ENCODE results near the gene MAP3K4.
"Not testable (repeated sequence)": the region's sequence is repeated elsewhere in the genome, so short reads cannot be mapped to it uniquely, and the experiment has no call there.

The MAP3K4 gene

DNA sequence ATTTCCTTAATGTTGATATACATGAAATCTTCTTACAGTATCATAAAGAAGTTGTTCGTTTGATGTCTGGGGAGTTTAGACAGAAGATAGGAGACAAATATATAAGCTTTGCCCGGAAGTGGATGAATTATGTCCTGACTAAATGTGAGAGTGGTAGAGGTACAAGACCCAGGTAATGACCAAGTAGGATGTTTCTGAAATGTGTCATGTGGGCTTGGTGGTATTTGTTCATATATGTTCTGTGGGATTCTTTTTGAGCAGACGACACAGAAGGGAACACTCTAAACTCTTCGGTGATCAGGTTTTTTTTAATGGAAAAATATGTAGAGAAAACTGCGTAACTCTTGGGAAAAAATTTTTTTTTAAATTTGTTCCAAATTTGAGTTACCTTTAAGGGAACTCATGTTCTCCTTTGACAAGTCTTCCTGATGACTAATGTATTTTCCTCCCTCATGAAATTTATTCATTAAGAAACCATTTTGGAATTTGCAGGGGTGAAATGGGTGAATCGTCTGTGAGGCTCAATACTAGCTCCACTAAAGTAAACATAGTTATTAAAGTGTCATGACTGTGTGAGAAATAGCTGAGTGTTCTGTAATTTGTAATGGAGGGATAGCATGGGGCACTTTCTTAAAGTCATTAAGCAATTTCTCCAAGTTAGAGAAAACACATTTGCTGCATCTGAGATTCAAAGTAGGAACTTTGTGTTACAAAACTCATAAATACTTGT is 100.6 kb downstream of the MAP3K4 start:
- no peak for DNase-seq

DNA sequence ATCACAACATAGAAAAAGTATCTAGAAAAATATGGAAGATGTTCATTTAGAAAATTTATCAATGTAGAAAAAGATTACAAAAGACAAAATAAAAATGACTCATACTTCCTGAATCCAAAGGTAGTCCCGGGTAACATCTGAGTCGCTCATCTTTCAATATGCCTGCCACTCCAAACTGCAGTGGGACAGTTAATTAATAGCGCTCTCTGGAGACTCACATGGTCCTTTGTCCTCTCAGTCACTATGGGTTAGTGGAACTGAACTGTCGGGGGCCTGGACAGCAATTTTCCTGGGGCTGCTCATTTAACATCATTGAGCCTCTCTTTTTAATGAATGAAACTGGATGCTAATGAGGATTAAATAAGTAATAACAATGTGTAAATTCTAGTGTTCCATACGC is 103.4 kb downstream of the MAP3K4 start:
- no peak for DNase-seq

DNA sequence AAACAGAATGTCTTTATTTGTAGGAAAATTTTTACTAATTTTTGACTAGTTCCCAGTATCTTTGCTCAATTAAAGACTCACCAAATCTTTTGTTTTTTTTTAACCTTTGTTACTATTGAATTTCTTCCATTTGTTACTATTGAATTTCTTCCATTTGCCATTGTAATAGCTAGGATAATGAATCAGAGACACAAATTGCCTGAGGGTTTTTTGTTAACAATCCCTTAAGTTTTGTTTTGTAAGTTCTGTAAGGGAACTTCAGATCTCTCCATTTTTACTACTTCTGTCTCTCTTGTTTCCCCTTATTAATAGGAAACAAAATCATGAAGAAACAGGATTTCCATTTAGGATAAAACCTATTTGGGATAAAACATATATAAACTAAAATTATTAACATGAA is 104.3 kb downstream of the MAP3K4 start:
- DNase-seq, result no peak

DNA sequence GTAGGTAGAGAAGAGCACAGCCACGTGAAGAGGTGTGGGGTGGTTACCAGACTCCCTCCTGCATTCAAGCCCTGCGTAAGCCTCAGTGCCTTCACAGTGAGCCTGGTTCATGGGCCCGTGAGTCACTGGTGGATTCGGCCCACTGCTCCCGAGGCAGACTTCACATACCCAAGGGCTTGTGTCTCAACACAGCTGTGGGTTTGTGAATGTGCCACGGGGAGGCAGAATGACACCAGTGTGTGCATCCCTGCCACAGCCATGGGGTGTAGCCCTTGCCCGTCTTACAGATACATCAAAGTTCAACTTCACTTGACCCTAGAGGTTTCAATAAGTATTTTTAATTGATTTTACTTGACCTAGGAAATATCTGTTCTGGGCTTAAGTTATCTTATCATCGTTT is 108.5 kb downstream of the MAP3K4 start:
- no peak for DNase-seq

DNA sequence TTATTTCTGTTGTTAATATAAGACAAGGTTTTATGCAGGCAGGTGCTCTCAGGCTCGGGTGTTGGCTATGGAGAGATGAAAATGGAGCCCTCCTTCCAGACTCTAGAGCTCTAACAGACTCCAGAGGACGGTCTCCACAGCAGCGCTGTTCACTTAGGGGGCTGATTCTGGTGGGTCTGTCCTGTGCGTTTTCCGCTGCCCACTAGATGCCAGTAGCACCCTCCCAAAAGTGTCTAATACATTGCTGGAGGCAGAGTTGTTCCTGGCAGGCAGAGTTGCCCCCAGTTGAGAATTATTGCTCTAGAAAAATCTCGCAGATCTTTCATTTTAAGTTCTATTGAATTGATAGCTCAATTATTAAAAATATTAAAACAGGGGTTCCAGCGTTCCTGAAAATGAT is 109.9 kb downstream of the MAP3K4 start:
- no peak for DNase-seq

DNA sequence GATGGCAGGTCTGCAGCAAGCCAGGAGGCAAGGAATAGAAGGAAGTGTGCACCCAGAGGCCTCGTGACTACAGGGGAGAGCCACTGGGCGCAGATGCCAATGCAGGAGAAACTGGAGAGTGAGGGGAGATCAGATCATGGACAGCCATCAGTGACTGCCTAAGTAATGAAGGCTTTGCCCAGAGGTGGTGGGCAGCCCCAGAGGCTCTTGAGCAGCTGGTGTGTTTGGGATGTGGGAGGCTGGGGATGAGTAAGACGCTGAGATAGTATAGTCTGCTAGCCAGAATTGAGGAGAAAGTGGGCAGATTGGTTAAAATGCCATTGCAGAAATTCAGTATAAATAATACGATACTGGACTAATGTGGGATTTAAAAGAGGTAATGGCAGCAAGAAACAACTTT is 111.9 kb downstream of the MAP3K4 start:
- DNase-seq, result no peak

DNA sequence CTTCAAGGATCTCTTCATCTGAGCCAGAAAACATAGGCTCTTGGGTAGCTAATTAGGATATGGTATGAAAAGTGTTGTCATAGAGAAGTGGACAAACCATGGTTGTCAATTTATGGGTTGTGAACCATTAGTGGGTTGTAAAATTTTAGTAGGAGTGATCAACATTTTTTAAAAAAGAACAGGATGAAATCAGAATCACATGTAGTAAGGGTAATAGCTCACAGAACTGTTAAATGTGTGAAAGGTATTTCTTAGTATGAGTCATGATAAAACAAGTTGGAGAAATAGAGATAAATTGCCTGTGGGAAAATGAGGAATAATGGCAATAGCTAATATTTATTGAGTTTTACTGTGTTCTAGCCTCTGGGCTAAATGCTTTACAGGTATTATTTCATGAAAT is 113.4 kb downstream of the MAP3K4 start:
- DNase-seq, result no peak

DNA sequence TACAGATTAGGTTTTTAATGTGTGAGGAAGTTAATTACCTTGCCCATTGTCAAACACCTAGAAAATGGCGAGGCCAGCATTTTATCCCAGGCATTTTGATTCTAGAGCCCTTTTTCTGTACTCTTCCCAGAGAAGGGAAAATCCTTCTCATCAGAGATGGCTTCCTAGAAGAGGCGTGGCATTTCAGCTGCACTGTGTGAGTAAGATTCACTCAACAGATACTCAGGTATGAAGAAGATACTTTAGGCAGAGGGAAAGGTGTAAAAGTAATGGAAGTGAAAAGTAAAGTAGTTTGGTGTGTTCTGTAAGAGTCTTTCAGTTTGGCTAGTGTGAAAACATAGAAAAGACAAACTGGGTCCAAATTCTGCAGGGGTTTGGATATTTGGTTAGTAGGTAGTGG is 113.8 kb downstream of the MAP3K4 start:
- DNase-seq, result no peak

DNA sequence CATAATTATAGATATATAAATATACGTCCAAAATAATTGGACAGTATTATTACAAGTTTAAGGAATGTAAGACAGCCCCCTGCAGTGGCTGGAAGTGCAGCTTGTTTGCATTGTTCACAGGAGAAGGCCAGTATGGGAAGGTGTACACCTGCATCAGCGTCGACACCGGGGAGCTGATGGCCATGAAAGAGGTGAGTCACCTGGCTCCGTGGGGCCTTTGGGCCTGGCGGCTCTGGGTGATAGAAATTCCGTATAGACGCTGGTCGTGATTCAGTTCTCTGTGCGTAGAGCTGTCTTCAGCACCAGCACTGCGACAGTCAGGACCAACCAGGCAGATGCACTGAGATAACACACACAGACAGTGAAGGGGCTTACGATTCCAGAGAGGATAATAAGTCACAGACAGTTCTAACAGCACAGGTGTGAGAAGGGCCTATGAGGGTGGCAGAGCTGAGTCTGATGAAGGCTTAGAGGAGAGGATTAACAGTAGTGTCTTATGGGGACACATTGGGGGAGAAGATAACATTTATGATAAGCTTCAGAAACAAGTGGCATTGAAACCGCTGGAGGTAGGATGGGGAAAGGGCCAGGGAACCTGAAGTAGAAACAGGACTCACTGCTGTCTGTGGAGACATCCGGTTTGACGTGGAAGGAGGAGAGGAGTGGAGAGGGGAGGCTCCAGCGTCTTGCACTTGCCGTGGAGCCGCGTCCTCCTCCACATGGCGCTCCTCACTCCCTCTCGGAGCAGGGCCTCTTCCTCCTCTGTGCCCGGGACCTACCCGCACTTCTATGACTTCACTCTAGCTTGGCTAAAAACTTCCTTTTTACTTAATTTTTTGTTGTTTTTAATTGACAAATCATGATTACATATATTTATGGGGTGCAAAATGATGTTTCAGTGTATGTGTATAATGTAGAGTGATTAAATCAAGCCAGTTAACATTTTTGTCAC is 116.5 kb downstream of the MAP3K4 start:
- no peak for DNase-seq

DNA sequence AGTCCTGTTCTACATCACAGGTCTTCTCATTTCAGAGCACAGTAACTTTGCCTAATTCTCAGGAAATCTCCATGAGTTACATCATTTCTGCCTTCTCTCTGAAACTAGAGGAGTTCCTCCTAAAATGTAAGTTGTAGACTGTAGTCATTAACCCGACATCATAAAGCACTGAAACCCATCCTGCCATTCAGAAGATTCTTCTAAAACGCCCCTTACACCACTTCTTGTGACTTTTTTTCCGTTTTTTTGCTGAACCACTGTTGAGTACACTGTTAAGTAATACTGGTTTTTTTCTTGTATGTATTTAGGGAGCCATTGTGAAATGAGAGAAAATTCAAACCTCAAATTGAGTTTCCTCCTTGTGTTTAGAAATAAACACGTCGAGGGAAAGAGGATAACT is 117.3 kb downstream of the MAP3K4 start:
- DNase-seq, result no peak

DNA sequence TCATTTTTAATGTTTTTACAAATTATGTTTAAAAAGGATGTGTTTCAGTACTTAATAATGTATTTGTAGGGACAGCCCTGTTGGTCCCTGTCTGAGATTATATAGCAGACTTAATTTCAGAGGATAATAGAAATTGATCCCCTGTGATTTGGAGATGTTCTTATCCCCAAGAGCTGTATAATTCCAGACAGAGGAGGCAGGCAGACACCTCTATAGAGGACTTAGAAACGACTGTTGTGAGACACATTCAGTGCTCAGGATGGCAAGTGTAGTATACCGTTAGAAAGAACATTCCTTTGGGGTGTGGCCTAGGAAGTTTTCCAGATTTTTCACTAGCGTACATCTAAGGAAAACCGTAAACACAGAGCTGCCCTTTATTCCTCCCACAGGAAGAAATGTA is 117.8 kb downstream of the MAP3K4 start:
- no peak for DNase-seq

DNA sequence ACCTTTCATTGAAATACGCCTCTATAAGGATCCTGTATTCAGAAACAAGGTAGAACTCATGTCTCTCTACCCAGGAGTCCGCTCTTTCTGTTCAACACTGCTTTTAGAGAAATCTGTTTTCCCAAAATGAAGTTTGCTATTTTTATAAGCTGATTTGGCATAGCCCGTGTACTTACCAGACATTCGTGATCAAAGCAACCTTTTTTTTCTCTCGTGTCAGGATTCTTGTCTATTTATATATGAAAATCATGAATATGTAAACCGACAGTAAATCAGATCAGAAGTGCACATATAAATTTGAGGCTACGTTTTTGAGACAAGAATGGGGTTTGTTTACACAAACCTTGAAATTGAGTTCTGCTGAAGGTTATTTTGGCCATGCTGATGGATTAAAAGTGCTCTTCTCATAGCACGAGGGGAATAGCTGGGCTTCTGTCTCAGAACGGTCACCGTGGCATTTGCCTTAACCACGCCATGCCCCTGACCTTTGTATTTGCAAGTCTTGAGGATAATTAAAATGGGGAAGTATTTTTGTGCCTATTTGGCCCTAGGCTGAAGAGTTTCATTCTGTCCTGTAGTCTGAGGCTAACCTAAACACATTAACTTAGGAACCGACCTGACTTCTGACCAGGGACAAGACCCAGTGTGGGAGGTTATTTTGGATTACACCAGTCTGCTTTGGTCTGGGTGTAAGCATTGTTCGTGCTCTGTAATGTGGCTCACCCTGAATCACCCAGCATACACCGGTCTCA is 118.6 kb downstream of the MAP3K4 start:
- DNase-seq, result no peak

DNA sequence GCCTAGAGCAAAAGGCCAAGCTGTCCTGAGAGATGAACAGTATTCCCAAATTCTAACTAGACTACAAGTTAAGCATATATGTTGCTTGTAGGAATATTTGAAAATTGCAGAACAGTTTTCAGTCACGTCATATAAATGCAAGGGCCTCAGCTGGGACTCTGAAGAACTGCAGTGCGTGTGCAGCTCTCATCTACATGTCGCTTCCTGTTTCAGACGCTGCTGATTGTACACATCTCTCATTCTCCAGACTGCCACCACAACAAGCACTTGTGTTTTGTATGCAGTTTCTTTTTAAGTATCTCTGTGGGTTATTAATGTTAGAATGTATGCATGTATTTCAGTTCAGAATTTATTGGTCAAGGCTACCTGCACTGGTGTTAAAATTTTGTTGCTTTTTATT is 119.7 kb downstream of the MAP3K4 start:
- DNase-seq, result no peak

DNA sequence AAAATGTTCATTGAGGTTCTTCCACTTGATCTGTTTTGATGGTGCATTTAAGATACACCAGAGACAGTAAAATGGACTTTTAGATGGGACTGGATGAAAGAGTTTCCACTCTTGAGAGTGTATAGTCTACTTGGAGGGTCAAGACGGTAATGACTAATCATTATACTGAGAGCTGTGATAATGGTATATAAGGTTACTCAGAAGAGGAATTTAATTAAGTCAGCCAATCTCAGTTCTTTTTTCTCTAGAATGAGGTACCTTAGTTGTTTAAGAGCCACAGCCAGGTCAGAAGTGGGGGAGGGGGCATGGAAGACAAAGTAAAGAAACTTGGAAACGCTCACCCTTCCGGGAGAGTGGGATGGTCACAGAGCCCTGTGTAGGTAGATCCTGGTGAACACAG is 123.9 kb downstream of the MAP3K4 start:
- no peak for DNase-seq

DNA sequence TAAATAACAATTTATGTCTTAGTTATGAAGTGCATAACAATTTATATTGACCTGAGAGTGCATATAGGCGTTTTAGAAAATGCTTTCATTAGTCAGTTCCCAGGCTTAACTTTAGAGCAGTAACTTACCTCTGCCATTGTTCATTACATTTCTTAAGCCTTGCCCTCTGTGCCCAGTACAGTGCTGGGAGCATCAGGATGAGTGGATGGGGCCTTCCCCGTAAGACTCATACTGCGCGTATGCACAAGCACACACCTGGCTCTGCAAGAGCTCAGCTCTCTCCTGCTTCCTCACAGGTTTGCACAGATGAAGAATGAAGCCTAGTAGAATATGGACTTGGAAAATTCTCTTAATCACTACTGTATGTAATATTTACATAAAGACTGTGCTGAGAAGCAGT is 125.0 kb downstream of the MAP3K4 start:
- no peak for DNase-seq

DNA sequence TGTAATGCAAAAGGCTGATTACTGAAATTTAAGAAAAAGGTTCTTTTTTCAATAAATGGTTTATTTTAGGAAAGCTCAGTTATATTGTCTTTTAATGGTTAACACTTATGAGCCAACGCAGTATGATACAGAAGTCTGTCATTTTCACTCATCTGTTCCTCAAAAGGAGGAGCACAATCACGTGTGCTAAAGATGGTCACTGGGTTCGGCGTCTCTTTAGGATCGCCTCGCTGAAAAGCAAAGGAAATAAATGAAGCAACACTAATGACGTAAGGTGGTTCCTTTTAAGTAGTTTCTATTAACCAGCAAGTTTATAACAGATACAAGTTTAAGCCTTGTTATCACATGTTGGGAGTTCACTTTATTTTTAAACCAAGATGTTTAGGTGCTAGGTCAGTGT is 125.7 kb downstream of the MAP3K4 start:
- no peak for DNase-seq

DNA sequence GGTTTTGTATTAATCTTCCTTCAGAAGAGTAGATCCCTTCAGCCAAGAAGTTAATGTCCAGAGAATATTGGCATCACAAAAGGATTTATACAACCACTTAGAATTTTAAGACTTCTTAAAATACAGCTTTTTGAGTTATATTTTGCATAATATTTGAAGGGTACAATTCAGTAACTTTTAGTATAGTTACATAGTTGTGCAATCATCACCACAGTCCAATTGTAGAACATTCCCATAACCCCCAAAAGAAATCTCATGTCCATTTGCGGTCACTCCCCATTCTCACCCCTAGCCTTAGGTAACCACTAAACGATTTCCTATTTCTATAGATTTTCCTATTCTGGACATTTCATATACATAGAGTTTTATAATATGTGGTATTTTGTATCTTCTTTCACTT is 126.4 kb downstream of the MAP3K4 start:
- no peak for DNase-seq

DNA sequence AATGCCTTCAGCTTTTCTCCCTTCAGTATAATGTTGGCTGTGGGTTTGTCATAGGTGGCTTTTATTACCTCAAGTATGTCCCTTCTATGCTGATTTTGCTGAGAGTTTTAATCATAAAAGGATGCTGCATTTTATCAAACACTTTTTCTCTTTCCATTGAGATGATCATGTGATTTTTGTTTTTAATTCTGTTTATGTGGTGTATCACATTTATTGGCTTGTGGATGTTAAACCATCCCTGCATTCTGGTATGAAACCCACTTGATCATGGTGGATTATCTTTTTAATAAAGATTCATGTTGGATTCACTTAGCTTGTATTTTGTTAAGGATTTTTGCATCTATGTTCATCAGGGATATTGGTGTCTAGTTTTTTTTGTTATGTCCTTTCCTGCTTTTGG is 131.8 kb downstream of the MAP3K4 start:
- not testable (repeated sequence) for DNase-seq

DNA sequence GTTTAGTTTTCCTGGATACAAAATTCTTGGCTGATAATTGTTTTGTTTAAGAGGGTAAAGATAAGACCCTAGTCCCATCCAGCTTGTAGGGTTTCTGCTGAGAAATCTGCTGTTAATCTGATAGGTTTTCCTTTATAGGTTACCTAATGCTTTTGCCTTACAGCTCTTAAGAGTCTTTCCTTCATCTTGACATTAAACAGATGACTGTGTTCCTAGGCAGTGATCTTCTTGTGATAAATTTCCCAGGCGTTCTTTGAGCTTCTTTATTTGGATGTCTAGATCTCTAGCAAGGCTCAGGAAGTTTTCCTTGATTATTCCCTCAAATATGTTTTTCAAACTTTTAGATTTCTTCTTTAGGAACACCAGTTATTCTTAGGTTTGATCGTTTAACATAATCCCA is 134.0 kb downstream of the MAP3K4 start:
- no peak for DNase-seq

DNA sequence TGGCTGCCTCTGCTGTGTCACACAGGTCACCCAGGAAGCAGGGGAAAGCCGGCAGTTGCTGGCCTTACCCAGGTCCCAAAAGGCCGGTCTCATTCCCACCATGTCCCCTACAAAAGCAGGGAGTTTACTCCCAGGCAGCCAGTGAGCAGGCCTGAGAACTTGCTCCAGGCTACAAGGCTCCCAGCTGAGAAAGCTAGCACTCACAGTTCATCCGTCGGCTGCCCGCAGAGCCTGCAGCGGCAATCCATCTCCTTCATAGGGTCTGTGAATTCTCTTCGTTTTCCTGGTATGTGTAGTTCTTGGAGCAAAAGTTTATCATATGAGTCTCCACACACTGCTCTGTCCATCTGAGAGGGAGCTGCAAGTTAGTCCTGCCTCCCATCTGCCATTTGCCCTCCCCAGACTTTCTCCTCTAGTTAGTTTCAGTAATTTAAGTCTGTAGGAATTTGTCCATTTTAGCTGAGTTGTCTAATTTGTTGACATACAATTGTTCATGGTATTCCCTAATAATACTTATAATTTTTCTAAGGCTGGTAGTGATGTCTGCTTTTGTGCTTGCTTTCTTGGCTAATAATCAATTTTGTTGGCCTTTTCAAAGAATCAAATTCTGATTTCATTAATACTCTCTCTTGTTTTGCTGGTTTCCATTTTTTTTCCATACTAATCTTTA is 135.6 kb downstream of the MAP3K4 start:
- no peak for DNase-seq

DNA sequence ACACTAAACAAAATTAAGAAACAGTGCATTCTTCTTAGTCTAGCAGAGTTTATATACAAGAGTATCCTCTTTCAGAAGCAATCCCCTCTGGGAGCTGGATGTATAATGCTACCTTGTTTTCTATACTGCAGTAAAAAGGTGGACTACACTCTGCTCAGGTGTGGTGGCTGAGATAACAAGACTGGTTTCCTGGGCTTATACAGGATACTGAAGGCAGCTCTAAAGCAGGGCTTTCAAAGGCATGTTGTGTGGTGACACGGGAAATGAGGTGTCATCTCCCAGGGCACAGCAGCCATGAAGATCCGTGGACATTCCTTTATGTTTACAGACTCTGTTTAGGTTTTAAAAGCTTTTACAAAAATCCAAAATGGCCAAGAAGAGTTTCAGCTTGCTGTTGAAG is 136.7 kb downstream of the MAP3K4 start:
- DNase-seq, result no peak

DNA sequence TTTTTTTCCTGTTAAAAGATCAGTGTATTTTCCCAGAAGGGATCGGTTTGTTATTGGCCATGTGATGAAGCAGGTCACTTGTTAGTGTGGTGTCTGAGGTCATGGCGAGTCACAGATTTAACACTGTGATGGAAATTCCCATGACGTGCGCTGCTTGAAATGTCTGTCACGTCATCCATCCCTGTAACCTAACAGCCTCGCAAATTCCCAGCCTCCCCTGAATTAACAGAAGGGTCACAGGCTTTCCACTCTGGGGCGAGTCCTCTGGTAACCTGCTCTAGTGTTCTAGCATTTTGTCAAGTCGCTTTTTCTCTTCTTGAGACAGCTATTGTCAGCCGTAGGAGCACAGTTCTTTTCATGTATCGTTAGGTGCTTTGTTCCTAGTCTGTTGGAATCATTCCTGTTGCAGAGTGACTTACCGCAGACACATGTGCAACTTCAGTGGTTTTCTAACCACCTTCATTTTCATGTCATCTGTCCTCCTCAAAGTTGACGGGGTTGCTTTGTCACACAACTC is 137.2 kb downstream of the MAP3K4 start:
- DNase-seq, result no peak

DNA sequence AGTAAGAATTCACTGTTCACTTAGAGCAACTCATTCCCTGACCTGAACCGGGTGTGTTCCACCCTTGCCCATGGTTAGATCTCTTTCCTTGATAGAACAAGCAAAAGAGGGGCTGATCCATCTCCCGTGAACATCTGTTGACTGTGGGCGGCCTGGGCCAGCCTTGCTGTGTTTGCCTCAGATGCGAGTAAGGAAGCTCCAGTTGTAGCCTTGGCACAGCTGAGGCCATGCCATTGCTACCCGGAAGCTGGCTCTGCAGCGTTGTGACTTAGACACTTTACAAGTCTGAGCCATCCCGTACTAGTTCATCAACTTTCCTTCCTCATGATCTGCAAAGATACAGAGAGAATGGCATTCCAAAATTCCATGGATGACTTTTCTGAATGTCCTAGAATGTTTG is 139.0 kb downstream of the MAP3K4 start:
- DNase-seq, result no peak

Data from activated CD4-positive, CD25-positive, alpha-beta regulatory T cell (primary cell).